GM21423 (cell line): Measurements from ENCODE around the gene SORBS2.
"Not testable (repeated sequence)": the region's sequence is repeated elsewhere in the genome, so short reads cannot be mapped to it uniquely, and the experiment has no call there.

Experiments
- ATAC-seq: cut with Tn5 transposase; IDR thresholded peaks from one replicate; pipeline ENCODE4 v1.9.1; 2021; ENCODE audit warnings: mild to moderate bottlenecking, moderate library complexity; ENCODE audit not compliant: unreplicated experiment

Gene SORBS2

GRCh38 chr4:185716577-185717376 is 95.2 kb downstream of the SORBS2 start:
- ATAC-seq = no peak

GRCh38 chr4:185716141-185716551 is 95.8 kb downstream of the SORBS2 start:
- no peak for ATAC-seq

GRCh38 chr4:185714524-185714923 is 97.5 kb downstream of the SORBS2 start:
- not testable (repeated sequence) for ATAC-seq

- no peak for ATAC-seq
Measured at GRCh38 chr4:185713731-185714130, 98.3 kb downstream of the SORBS2 start.

- ATAC-seq = no peak
Measured at GRCh38 chr4:185713272-185713671, 98.7 kb downstream of the SORBS2 start.

GRCh38 chr4:185712350-185713024 is 99.5 kb downstream of the SORBS2 start:
- ATAC-seq = no peak

- no peak for ATAC-seq
Measured at GRCh38 chr4:185711726-185712125, 100.3 kb downstream of the SORBS2 start.

GRCh38 chr4:185710487-185710995 is 101.5 kb downstream of the SORBS2 start:
- ATAC-seq = no peak

- ATAC-seq = no peak
Measured at GRCh38 chr4:185709802-185710486, 102.0 kb downstream of the SORBS2 start.

GRCh38 chr4:185708348-185708747 is 103.6 kb downstream of the SORBS2 start:
- ATAC-seq = no peak

- not testable (repeated sequence) for ATAC-seq
Measured at GRCh38 chr4:185707622-185708021, 104.4 kb downstream of the SORBS2 start.

- ATAC-seq = no peak
Measured at GRCh38 chr4:185702147-185702663, 109.8 kb downstream of the SORBS2 start.

- ATAC-seq = no peak
Measured at GRCh38 chr4:185700630-185701029, 111.4 kb downstream of the SORBS2 start.

- ATAC-seq = no peak
Measured at GRCh38 chr4:185700048-185700447, 111.9 kb downstream of the SORBS2 start.

- ATAC-seq = no peak
Measured at GRCh38 chr4:185697488-185697887, 114.5 kb downstream of the SORBS2 start.

GRCh38 chr4:185695743-185696142 is 116.3 kb downstream of the SORBS2 start:
- no peak for ATAC-seq

GRCh38 chr4:185693548-185694215 is 118.3 kb downstream of the SORBS2 start:
- no peak for ATAC-seq

- no peak for ATAC-seq
Measured at GRCh38 chr4:185689407-185689806, 122.6 kb downstream of the SORBS2 start.

GRCh38 chr4:185685804-185686203 is 126.2 kb downstream of the SORBS2 start:
- ATAC-seq = no peak

- ATAC-seq = no peak
Measured at GRCh38 chr4:185683896-185684295, 128.1 kb downstream of the SORBS2 start.

GRCh38 chr4:185683222-185683621 is 128.8 kb downstream of the SORBS2 start:
- no peak for ATAC-seq
